DMS 273 (cell line): ENCODE data around the gene DAB1.

Experiments used
- DNase-seq: peaks from one replicate; lab custom pipeline; 2025; ENCODE audit not compliant: unreplicated experiment; lab: John Stamatoyannopoulos, UW

DAB1 gene

GRCh38 chr1:57321776-57322175 lies 102.1 kb downstream of the DAB1 start:
- DNase-seq = no peak

- no peak for DNase-seq
Observed at GRCh38 chr1:57319791-57320190, 104.1 kb downstream of the DAB1 start.

GRCh38 chr1:57319165-57319564 lies 104.7 kb downstream of the DAB1 start:
- peak; percentile 37 for DNase-seq

- no peak for DNase-seq
Observed at GRCh38 chr1:57316861-57317260, 107.0 kb downstream of the DAB1 start.

- DNase-seq = no peak
Observed at GRCh38 chr1:57316291-57316690, 107.6 kb downstream of the DAB1 start.

- DNase-seq = no peak
Observed at GRCh38 chr1:57312869-57313268, 111.0 kb downstream of the DAB1 start.

GRCh38 chr1:57311411-57311810 lies 112.4 kb downstream of the DAB1 start:
- DNase-seq = no peak

- no peak for DNase-seq
Observed at GRCh38 chr1:57311006-57311405, 112.9 kb downstream of the DAB1 start.

GRCh38 chr1:57309630-57310029 lies 114.2 kb downstream of the DAB1 start:
- no peak for DNase-seq

- DNase-seq = peak; percentile 58
Observed at GRCh38 chr1:57307392-57308170, 116.3 kb downstream of the DAB1 start.

- DNase-seq = no peak
Observed at GRCh38 chr1:57304591-57304990, 119.3 kb downstream of the DAB1 start.

- DNase-seq = no peak
Observed at GRCh38 chr1:57302812-57303596, 120.9 kb downstream of the DAB1 start.

- DNase-seq = no peak
Observed at GRCh38 chr1:57300186-57300585, 123.7 kb downstream of the DAB1 start.

GRCh38 chr1:57296726-57297250 lies 127.1 kb downstream of the DAB1 start:
- DNase-seq = no peak

- DNase-seq = no peak
Observed at GRCh38 chr1:57295326-57295725, 128.5 kb downstream of the DAB1 start.

GRCh38 chr1:57294177-57294576 lies 129.7 kb downstream of the DAB1 start:
- no peak for DNase-seq

- DNase-seq = no peak
Observed at GRCh38 chr1:57293214-57293613, 130.6 kb downstream of the DAB1 start.

- no peak for DNase-seq
Observed at GRCh38 chr1:57289781-57290180, 134.1 kb downstream of the DAB1 start.

- DNase-seq = no peak
Observed at GRCh38 chr1:57285992-57286391, 137.9 kb downstream of the DAB1 start.

GRCh38 chr1:57282411-57282810 lies 141.4 kb downstream of the DAB1 start:
- DNase-seq = no peak

- DNase-seq = no peak
Observed at GRCh38 chr1:57281324-57281723, 142.5 kb downstream of the DAB1 start.
